GM18498 (cell line): ENCODE measurements around the gene MEX3D.

Experiments
- ATAC-seq: cut with Tn5 transposase; IDR thresholded peaks from one replicate; pipeline ENCODE4 v1.9.1; 2021; ENCODE audit warnings: mild to moderate bottlenecking, moderate library complexity; ENCODE audit not compliant: unreplicated experiment

The MEX3D gene

DNA sequence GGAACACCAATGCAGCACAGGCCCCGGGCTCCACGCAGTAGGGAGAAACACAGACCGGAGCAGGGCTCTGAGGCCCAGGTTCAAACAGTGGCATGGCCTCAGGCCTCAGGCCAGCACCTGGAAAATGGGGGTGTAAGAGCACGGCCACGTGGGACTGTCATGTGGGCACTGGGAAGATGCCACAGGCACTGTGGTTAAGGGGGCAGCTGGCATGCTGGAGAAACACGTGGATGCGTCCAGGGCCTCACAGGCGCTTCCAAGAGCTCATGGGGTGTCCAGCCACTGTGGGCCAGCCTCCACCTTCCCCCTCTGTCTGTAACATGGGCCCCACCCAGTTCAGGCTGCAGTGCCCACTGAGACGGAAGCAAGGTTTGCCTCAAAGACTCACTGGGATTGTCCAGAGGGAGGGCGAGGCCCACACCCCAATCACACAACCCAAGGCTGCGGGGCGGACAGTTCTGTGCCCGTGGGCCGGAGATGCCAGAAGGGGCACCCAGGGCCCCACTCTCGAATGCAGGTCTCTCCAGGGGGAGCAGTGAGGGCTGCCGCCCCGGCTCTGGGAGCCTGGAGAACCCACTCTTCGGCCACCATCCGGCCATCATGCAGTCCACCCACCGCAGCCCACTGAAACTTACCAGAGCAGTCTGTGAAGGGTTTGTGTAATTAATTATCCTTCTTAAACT is 30.8 kb upstream of the MEX3D start:
- no peak for ATAC-seq

DNA sequence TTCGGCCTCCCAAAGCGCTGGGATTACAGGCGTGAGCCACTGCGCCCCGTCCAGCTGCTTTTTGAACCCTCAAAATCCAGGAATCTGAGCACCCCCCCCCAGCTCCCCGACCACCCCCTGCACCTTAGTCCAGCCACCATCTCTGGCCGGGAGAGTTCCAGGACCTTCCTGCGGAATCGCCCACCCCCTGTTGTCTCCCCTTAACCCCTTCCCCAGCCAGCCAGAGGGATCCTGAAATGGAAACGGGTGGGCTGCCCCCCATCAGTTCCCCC is 25.3 kb upstream of the MEX3D start:
- no peak for ATAC-seq

DNA sequence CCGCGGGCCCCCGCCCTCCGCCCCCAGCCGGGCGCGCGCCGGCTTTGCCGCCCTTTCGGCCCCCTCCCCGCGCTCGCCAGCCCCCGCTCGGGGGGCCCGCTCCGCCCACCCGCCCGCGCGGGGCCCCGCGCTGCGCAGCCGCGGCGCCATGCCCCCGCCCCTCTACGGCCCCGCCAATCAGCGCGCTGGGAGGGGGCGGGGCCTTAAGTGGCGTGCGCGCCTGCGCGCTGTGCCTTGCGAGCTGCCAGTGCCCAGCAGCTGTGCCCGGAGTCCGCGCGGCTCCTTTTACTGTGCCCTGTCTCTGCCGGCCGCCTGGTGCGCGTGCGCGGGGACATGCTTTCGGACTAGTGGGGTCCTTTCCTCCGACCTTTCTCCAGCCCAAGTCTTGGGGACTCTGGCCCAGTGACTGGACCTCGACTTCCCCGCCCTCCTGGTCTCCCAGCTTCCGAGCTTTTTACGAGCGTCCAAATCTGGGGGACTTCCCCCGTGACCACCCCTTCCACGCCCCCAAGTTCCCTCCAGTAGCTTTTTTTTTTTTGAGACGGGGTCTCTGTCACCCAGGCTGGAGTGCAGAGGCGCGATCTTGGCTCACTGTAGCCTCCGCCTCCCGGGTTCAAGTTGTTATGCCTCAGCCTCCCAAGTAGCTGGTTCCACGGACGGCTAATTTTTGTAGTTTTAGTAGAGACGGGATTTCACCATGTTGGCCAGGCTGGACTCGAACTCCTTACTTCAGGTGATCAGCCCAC is 24.8 kb upstream of the MEX3D start, which contains the start of gene MBD3:
Gene MBD3, minus strand, starts transcription at position 111 of the 746 bp plus-strand sequence. CDS start 234 bp downstream, outside the sequence.
- ATAC-seq: peak; percentile 75

DNA sequence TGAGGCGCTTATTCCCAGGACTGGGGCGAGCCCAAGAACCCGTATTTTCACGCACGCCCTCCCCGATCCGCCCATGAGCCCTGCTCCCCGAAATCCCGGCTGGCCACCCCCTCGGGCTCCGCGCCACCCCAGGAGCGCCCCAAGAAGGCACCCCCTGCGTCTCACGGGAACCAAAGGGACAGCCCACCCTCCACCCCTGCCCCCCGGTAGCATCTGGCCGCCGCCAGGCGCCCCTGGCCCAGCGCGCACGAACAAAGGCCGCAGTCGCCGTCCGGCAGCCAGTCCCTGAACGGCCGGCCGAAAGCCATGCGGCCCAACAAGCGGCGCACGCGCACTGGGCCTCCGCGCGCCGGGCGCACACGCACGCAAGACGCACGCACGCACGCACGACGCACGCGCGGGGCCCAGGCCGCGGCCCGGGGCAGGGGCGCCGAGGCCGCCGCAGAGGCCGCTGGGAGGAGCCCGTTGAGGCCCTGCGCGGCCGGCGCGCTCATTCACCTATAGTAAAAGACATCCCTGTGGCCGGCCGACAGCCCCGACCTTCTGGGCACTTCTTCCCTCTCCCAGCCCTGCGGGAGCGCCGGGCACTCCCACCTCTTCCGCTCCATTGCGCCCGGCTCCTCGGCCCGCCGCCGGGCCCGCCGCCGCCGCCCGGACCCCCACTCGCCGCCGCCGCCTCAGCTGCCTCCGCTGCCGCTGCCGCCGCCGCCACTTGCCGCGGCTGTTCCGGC is 24.1 kb upstream of the MEX3D start:
- peak; percentile 68 for ATAC-seq

DNA sequence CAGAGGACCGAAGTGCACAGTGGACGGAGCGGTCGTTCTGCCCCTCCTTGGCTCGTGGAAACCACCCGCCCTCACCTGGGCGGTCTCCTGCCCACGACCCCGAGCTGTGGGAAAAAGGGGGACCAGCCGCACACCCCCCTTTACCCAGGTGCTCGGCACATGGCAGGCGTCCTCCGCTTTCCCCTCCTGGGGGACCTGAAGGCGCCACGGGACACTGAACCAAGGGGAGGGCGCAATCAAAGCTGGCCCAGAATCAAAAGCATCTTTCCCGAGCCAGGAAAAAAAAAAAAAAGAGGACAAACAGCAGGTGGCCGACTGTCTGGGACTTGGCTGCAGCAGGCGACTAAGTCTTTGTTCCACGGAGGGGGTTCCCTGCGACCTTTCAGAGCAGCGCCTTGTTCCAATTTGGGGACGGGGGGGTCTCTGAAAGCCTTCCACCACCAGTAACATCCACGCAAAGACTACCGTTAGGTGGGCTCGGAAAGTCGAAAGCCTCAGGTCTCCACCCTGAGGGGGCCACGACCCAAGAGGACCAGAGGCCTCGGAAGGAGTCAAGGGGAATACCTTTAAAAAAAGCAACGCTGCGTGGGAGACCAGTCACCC is 23.4 kb upstream of the MEX3D start:
- no peak for ATAC-seq

DNA sequence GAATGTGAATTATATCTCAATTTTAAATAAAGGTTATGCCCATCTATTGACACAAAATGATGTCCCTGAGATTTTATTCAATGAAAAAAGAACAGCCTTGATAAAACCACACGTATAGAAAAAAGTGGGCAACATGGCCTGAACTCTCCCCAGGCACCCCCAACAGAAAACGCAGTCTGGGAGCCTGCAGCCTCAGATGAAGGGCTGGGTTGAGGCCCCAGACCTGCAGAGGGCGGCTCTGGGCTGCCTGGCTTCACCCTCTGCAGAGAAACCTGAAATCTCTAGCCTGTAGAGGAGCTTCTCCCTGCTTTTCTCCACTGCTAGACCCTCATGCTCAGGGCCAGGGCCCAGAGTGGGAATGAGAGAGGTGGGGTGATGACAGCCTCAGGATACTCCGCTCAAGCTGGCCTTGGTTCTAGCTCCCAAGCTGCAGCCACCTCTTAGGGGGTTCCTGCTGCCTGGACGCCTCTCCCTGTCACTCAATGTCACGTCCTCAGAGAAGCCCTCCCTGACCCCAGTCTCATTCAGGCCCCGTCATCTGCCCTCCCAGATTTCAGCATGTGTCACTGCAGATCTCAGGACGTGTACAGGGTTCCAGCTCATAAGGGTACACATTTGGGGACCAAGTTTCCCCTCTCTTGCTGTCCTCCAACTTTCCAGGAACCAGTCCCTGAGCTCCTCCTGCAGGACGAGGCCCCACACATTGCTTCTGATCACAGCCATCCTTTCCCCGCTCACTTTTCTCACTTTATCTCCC is 22.7 kb upstream of the MEX3D start:
- no peak for ATAC-seq

DNA sequence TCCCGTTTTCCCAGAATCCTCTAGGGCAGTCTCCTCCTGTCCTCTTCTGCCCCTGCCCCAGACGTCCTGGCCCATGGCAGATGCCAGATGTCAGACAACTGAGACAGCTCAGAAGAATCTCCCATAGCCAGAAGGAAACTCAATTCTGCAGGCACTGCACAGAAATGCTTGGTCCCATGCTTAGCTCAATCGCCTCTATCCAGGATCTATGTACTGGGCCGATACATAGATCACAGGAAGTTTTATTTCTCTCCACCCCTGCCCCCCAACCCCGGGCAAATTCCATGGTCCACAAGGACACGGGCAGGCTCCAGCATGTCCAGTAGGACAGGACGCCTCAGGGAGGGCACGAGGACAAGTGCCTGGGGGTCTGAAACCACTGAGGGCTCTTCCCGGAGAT is 19.7 kb upstream of the MEX3D start:
- no peak for ATAC-seq

DNA sequence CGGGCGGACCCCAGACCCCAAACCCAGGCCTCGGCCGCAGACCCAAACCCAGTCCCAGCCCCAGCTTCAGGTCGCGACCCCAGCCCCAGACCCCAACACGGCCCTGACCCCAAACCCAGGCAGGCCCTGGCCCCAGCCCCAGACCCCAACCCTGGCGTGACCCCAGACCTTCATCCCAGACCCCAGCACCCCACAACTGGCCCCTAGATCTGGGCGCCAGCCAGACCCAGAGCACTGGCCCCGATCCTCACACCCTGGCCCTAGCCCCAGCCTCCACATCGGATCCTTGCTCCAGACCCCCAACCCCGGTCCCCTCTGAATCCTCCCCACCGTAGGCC is 17.1 kb upstream of the MEX3D start:
- no peak for ATAC-seq

DNA sequence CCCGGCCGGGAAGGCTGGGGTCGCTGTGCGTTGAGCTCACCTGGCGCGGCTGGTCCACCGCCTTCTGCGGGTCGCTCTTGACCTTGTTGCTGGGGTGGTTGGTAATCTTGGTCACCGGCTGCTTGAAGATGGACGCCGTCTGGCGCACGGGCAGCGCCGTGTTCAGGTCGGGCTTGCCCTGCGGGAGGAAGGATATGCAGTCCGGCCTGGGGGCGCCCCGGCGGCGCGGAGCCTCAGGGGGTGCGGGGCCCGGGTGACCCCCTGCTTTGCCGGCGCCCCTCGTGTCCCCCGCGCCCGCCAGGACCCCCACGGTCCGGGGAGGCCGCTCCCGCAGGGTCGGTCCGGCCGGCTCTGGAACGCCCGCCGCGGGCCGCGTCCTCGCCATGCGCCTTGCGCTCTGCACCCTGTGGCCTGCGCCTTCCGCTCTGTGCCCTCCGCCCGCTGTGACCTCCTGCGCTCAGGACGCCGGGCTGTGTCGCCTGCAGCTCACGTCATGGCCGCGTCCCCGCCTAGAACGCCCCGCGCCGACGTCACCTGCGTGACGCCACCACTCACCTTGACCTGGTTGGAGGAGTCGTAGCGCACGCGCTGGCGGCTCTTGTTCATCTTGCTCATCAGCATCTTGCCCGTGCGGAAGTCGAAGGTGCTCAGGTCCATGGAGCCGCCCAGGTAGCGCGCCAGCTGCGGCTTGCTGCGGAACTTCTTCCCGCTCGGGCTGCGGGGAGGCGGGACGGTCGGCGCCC is 16.5 kb upstream of the MEX3D start:
- ATAC-seq: no peak

DNA sequence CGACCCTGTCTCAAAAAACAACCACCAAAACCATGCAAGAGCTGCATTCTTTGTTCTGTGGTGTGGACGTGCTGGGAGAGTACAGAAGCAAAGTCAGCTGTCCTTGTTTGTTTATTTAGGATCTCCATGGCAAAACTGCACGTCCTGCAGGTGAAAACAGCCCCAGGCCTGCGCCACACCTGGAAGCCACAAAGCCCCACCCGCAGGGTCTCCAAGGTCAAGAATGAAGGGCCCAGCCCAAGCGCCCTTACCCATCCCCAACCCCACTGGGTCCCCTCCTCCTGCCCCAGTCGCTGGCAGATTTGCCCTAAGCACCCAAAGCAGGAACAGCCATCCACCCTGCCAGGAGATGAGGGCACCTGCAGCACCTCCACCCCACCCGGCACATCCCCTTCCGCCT is 14.1 kb upstream of the MEX3D start:
- ATAC-seq: no peak

DNA sequence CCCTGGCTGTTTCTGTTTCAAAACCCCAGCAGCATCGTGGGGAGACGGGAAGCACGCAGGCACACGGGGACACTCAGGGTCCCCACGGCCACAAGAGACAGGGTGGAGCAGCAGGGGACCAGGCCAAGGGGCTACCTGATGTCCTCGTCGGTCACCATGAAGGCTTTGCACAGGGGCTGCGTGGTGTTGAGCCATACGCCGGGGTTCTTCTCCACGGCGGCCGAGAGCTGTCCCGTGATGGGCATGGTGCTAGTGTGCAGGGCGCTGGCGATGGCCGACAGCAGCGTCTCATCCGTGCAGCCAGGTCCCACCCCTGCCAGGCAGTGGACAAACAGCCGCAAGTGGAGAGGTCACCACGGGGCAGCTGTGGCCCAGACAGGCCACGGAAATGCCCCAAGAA is 12.8 kb upstream of the MEX3D start:
- ATAC-seq: no peak

DNA sequence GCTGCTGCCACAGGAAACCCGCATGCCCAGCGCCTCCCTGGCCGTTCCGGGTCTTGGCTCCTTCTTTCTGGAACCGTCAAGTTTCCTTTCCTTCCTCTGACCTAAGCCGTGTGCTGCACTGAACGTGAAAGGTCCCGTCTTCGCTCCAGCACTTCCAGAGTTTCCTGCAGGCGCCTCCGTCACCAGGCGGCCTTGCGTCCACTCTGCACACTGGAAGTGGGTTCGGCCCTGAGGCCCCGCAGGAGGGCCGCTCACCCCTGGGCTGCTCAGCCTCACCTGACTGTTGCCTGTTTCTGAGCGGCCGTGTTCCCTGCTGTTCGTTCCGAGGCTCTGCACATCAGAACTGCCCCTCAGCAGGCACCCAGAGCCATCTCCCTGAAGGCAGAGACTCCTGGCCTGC is 12.3 kb upstream of the MEX3D start:
- no peak for ATAC-seq

DNA sequence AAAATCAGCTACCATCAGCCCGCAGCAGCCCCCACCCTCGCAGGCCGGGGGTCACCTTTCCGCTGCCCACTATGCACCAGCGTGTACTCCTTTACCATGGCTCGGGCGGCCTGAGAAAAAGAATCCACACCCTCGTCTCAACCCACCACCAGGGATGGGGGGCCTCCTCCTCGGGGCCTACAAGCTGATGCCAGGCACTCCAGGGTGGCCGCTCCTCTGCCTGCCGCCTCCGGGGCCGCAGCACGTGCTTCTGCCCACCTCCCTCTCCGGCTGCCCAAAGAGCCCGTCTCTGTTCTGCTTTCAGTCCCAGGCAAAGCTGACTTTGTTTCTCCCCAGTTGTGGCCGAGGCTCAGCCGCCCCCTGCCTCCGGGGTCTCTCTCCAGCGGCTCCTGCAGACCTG is 11.1 kb upstream of the MEX3D start:
- no peak for ATAC-seq

DNA sequence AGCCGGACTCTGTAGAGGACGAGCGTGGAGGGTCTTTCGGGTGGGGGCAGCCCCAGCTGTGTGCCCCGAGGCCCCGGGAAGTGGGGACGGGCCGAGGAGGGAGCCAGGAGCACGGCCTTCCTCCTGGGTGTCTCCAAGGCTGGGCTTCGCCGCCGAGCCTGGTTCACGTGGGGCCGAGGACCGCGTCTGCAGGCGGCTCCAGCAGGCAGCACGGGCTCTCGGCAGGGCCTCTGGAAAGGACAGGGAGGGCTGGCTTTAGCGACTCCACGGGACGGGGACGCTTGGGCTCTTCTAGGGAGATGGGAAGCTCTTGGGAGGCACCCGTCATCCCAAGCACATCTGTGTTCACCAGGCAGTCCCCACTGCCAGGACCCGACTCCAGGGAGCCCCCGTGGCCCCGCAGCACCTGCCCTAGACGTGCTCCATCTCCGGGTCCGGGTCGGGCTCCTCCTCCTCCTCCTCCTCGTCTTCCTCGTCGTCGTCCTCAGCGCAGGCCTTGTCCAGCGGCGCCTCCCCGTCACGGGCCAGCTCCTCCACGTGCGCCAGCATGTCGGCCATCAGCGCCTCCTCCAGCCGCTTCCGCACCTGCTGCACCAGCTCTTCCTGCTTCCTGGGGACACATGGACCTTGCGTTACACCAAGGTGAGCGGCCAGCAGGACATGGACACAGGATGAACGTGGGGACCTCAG is 9.9 kb upstream of the MEX3D start:
- no peak for ATAC-seq

DNA sequence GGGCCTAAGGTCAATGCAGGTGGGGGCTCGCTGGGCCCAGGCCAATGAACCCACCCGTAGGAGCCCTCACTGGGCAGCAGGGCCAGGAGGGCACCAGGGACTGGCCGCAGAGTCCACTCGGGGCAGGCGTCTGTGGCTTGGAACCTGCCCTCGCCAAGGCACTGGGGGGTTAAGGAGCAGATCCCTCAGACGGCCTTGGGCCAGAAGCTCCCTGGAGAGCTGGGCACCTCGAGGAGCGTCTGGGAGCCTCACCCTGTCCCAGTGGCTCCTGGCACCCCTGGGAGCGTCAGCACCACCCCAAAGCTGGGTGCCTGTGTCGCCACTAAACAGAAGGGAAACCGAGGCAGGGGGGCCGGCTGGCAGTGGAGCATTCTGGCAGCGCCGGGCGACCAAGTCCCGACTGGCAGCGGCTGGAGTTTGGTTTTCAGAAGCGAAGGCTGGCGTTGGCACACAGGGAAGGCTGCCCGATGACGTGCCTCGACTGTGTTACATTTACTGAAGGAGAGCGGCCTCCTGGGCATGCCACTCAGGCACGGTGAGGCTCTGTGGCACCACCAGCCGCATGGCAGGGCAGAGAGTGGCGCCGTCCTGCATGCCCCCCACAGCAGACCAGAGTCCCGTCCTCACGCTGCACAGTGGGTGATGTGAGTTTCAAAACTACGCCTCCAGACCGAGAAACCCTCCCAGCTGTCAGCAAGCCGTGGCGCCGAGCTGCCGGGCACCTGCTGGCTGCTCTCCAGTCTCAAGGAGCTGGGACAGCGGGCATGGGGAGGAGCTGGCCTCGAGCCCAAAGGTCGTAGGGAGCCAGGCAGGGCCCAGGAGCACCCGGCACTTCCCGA is 9.2 kb upstream of the MEX3D start:
- no peak for ATAC-seq

DNA sequence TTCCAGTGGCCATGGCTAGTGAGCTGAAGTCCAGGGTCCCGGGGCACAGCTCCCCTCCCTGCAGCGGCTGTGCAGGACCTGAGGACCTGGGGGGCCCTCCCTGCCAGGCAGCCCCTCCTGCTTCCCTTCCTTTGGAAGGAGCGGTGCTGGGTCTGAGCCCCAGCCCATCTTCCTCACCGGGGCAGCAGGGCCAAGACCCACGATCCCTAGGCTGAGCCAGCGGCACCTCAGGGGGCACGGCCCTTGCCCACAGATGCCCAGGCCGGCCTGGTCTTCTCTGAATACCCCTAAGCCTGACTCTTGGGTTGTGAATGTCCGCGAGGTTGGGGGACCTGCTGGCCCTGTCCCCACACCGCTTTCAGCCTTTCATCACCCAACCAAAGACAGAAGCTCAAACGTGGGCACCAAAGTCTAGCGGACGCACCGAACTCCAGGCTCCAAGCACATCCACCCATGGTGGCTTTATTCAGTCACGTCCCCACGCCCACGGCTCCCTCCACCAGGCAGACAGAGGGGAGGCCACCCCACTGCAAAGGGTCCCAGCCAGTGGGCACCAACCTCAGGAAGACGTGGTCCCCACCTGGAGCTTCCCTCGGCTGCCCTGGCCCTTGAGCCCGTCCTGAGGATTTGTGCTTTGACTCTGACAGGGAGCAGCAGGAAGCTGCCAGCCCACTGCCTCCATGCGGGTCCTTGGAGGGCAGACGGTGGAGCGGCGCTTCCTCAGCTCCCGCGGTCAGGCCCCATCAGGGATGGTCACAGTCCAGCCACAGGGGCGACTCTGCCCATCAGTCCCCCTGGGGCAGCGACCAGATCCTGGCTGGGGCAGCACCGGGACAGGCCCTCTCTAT is 8.3 kb upstream of the MEX3D start:
- no peak for ATAC-seq

DNA sequence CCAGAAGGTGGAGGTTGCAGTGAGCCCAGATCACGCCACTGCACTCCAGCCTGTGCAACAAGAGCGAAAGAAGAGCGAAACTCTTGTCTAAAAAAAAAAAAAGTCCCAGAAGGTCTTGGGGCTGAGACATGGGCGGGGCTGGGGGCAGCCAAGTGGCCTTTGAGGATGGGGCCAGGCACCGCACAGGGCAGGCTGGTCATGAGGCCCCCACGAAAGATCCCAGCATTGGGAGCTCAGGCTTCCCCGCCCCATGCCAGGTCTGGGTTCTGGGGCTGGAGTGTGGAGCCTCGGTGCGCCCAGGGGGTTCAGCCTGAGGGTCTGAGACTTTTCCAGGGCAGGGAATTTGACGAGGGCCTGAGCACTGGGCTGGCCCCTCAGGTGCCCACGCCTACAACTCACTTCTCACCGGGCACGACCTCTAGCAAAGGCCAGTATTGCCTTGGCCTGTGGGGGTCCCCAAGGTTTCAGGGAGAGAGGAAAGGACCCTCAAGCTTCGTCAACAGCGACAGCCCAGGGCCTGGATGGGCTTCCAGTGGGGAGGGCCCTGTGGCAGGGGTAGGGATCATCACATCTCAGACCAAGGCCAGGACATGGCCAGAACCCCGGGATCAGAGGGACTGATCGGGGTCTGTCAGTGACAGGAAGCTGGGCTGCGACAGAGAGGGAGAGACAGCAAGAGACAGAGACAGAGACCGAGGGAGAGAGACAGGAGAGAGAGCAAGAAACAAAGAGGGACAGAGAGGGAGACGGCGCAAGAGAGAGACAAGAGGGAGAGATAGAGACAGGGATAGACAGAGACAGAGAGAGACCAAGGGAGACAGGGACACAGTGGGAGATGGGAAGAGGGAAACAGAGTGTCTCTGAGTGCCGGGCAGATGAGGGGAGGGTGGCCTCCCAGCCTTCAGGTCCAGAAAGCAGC is 7.5 kb upstream of the MEX3D start:
- ATAC-seq: no peak
